GM04503 (cell line): ENCODE data around the gene SHMT1.
A peak's percentile ranks its signal among the peaks of the same experiment; 100 is the strongest.
"Not testable (repeated sequence)": the region's sequence is repeated elsewhere in the genome, so short reads cannot be mapped to it uniquely, and the experiment has no call there.

Experiments
- DNase-seq: peaks from one replicate; pipeline ENCODE4 v3.0.0-alpha.2; 2012; ENCODE audit warnings: low read depth

Gene SHMT1

DNA sequence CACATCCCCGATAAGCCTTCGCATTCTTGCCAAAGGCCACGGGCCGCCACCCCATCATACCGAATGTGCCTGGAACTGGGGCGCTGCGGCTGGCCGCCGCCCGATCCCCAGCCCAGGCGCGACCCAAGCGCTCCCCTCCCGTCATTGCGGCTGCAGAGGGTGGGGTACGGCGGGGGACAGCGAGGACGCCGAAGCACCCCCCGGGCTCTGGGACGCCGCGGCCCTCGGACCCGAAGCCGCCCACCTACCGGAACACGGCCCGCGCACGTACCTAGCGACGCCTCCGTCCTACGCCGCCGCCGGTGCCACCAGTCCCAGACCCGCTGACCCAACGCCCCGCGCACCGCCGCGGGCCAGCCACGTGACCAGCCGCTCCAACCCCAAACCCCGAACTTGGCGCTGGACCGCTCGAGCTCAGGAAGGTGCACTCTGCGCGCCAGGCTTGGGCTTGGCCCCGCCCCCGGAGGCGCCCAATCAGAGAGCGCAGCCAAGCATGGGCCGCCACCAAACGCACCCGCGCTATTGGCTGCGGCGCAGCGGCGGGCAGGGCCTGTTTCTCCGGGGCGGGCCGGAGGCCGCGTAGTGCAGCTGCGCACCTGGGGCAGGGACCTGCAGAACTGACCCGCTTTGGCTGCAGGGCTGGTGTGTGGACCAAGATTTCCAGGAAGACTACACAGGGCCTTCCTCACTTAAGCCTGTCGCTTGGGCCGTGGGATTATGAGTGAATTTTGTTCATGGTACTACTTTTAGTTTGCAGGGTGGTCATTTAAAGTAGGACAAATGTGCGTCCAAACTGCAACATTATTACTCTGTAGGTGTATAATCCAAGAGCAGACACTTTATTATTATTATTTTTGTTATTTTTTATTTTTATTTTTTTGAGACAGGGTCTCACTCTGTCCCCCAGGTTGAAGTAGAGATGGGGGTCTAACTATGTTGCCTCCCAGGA, at the start of gene SHMT1:
SHMT1 (minus strand) TSS at position 450 of the 949 bp plus-strand sequence. CDS start 7,569 bp downstream, outside the sequence.
- peak; percentile 31 for DNase-seq

DNA sequence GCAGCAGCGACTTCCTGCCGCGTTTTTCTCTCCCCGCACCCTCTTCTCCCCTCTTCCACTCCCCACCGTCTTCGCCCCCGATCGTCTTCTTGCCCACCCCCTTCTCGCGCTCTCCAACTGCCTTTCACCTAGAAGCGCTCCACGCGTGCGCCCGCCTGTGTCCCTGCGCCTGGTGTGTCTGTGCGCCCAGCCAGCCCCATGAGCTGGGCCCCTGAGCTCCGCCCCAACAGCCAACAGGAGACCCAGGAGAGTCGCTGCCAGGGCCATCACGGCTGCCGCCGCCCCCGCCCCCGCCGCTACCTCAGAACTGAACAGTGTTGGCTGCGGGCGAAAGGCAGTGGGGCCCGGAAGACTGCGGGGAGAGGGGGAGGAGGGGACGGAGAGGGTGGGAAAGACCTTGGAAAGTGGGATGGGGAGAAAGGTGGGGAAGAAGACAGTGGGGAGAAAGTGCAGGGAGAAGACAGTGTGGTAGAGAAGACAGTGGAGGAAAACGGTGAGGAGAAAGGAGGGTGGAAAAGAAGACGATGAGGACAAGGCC, 48.7 kb upstream of the SHMT1 start:
- not testable (repeated sequence) for DNase-seq

DNA sequence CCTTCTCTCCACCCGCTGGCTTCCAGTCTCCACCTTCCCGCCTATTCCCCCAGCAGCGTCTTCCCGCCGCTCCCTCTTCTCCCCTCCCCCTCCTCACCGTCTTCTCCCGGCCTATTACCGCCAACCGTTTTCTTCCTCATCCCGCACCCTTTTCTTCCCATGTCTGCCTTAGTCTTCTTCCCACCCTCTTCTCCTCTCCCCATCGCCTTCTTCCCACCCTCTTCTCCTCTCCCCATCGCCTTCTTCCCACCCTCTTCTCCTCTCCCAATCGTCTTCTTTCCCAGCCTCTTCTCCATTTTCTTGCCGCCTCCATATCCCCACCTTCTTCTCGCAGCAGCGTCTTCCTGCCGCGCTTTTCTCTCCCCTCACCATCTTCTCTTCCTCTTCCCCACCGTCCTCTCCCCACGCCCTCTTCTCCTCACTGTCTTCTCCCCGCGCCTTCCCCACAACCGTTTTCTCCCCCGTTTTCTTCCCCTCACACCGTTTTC, 48.1 kb upstream of the SHMT1 start:
- DNase-seq: peak; percentile 13

DNA sequence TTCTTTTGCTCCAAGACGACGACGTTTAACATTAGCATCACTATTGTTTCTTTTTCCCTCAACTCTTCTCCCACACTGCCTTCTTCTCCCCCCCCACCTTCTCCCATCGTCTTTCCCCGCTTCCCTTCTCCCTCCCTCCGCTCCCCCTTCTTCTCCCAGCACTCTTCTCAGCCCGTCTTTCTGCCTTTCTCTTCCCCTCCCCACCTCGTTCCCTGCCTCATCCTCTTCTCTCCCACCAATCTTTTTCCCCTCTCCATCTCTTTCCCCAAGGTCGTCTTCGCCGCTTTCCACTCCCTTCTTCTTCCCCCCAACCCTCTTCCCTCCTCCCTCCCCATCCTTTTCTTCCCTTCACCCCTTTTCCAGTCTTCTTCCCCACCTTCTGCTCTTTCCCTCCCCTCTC, 47.4 kb upstream of the SHMT1 start:
- DNase-seq: not testable (repeated sequence)

DNA sequence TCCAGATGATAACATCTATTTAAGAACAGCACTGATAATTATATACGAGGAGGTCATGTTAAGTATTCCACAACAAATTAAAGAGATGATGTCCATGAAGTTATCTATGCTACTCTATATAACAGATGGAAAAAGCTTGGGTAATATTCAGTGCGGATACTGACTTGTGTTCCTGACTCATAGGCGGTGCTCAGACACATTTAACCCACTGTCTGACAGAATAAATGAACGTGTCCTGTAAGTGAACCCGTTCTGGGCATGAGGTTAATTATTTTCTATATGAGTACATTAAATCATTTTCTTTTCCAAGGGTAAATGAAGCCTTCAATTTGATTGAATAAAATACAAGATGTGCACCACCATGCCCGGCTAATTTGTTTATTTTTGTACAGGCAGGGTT, 46.0 kb upstream of the SHMT1 start:
- DNase-seq: not testable (repeated sequence)

DNA sequence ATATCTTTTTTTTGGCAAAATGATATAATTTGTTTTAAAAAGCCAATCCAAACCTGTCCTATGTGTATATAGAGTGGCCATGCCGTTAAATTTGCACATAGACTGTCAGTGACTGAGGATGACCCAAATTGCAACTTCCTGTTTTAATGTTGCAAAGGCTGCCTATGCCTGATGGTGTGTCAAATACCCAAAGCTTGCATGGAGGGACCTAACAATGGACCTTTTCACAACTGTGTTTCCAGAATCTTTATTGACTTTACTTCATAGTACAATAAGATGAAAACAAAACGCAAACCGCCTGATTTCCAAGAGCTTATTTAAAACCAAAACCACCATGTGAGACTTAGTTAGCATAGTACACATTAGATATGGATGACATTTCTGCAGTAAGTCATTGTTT, 45.6 kb upstream of the SHMT1 start:
- DNase-seq: not testable (repeated sequence)

DNA sequence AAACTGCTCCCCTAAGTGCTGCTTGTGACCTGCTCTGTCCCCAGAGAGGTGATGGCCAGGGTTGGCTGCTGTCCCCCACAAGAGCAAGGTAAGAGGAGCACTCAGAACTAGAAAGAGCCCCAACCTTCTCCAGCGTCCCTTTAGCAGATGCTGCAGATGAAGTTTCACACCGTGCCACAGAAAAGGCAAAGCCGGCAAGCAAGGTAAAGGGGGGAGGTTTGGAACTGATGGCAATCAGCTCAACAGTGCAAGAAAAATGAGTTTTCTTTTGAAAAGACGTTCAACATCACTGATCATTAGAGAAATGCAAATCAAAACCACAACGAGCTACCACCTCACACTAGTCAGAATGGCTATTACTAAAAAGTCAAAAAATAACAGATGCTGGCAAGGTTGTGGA, 40.3 kb upstream of the SHMT1 start:
- DNase-seq: not testable (repeated sequence)

DNA sequence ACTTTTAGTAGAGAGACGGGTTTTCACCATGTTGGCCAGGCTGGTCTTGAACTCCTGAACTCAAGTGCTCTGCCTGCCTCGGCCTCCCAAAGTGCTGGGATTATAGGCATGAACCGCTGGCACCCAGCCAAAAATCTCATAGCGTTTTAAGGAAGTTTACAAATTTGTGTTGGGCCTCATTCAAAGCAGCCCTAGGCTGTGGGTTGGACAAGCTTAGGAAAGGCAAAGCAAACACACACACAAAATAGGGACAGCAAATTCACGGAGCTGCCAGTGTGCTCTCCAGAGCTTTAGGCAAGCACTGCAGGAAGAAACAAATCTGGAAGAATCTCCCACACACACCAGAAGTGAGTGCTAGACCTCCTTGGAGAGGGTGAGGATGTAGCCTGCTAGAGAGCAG, 39.8 kb upstream of the SHMT1 start:
- DNase-seq: not testable (repeated sequence)

DNA sequence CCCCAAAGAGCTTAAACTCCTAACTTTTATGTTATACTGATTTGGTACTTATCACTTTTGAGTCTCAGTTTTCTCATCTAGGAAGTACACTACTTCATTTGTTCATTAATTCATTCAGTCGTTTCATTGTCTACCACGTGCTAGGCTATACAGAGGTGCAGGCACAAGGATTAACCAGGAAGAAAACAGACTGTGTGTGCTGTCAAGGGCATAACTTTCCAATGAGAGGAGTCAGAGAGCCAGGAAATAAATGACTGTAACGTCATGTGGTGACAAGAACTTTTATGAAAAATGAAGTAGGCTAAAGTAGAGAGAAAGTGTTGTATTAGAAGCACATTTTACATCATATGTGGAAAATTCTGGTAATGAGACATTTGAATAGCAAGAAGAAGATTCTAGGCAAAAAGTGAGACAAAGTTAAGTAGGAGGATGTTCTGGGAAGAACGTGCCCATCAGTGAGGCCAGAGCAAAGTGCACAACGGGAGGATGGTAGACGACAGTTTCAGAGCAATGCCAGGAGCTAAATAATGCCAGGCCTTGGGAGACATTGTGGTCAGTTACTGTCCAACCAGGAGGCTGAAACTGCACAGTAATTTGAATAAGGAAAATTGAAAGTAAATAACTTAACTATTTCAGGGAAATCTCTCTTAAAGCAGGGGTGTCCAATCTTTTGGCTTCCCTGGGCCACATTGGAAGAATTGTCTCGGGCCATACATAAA, 38.7 kb upstream of the SHMT1 start:
- not testable (repeated sequence) for DNase-seq

DNA sequence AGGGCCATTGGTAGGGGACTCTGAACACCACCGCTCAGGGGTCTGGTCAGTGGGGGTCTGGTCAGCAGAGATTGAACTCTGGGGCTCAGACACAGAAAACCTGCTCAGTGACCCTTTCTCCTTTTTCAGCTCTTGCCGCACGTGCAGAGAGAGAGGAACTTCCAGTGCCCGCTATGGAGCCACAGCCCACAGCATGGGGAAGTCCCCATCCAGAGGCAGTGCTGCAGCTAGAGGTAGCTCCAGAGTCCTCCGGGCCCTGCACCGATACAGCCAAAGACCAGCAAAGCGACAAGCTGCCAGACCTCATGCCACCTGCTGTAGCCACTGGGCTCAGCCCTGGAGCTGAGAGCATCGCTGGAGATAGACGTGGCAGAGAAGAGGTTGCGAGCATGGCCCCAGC, 25.4 kb upstream of the SHMT1 start:
- not testable (repeated sequence) for DNase-seq

DNA sequence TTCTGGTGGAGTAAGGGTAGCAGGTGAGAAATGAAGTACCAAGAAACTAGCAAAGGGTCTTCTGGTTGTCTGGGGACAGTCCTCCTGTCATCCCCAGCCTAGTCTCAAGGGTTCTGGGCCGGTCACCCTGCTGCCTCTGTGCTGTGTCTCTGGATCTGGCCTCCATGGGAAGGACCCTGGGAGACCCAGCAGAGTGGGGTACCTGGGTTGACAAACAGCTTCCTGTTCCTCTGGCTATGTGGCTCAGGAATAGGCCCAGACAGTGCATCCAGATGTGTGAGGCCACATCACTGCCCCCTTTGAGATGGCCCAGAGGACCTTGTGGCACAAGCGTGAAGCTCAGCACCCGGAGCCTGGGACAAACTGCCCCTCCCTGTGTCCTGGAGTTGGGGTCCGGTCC, 24.9 kb upstream of the SHMT1 start:
- DNase-seq: not testable (repeated sequence)

DNA sequence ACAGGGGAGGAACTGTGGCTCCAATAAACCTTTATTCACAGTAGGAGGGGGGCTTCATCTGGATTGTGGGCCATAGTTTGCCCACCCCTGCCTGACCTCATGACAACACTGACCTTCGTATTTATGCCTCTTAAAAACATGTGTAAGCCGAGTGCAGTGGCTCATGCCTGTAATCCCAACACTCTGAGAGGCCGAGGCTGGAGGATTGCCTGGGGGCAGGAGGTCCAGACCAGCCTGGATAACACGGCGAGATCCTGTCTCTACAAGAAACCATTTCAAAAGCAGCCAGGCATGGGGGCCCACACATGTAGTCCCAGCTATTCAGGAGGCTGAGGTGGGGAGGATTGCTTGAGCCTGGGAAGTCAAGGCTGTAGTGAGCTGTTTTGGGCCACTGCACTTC, 24.2 kb upstream of the SHMT1 start:
- DNase-seq: not testable (repeated sequence)

DNA sequence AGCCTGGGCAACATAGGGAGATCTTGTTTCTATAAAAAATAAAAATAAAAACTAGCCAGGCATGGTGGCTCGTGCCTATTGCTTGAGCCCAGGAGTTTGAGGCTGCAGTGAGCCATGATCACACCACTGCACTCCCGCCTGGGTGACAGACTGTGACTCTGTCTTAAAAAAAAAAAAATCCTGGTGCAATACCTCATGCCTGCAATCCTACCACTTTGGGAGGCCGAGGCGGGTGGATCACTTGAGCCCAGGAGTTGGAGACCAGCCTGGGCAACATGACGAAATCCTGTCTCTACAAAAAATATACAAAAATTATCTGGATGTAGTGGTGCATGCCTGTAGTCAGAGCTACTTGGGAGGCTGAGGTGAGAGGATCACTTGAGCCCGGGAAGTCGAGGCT, 20.9 kb upstream of the SHMT1 start:
- DNase-seq: not testable (repeated sequence)

DNA sequence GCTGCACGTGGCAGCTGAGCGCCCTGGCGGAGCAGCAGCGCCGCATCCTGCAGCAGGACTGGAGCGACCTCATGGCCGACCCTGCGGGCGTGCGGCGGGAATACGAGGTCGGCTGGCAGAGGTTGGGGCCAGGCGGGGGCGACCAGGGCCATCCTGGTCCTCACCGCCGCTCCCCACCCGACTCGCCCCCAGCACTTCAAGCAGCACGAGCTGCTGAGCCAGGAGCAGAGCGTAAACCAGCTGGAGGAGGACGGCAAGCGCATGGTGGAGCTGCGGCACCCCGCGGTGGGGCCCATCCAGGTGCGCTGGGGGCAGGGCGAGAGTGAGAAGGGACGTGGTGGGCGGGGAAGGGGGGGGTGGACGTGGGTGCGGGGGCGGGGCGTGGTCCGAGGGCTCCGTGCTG, 19.7 kb upstream of the SHMT1 start:
- not testable (repeated sequence) for DNase-seq

DNA sequence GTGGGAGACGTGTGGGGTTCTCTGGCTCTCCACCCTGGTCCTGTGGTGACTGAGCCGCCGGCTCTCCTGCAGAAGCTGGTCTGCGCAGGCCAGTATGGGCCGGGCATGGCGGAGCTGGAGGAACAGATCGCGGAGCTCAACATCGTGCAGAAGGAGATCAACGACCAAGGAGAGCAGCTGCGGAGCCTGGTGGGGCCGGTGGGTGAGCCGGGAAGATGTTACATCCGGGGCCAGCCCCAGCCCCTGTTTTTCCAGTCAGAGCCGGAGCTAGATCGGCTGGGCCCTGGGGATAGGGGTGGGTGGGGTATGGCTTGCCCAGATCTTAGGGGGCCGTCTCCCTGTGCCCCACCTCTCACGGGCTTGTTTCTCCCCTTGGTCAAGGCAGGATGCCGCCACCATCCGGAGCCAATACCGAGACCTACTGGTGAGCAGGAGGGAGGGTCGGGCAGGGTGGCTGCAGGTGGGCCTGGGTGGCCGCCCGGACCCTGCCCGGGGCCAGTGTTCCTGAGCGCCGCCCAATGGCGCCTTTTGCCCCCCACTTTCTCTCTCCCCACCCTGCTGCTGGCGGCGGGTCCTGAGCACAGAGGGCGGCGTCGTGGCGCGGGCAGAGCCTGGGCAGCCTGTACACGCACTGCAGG, 19.2 kb upstream of the SHMT1 start:
- DNase-seq: no peak

DNA sequence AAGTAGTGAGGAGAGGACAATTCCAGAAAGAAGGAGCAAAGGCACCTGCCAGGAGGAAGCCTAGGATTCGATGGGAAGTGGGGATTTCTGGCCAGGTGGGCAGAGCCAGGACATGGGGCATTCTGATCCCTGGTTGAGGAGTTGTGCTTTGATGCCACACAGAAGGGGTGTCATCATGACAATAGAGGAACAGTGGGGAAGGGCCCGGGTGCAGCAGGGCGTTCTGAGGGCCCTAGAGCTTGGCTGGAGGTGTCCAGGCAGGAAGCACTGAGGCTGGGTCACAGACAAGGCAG, 18.5 kb upstream of the SHMT1 start:
- DNase-seq: no peak

DNA sequence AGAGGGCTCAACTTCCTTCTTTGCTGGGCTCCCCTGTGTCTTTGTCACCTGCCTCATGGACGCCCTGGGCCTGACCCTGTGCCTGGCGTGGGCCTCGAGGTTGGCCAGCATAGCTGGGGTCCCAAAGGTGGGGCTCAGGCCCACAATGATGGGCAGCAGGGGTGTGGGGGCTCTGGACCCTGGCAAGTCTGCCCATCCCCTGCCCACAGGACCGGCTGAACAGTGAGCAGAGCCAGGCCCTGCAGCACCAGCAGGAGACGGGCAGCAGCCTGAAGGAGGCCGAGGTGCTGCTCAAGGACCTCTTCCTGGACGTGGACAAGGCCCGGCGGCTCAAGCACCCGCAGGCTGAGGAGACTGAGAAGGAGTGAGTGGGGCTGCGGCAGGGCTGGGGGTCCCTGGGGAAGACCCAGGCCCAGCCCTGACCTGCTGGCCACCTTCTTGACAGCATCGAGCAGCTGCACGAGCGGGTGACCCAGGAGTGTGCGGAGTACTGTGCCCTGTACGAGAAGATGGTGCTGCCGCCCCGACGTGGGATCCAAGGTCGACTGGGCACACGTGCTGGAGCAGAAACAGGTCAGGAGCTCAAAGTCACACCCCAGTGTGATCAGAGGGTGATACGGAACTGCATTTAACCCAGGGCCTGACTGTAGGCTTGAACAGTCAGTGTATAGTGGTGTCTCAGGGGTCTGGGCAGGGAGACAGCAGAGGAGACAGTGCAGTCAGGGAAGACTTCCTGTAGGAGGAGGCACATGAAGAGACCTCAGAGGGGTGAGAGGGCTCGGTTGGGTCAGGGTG, 18.0 kb upstream of the SHMT1 start:
- DNase-seq: no peak

DNA sequence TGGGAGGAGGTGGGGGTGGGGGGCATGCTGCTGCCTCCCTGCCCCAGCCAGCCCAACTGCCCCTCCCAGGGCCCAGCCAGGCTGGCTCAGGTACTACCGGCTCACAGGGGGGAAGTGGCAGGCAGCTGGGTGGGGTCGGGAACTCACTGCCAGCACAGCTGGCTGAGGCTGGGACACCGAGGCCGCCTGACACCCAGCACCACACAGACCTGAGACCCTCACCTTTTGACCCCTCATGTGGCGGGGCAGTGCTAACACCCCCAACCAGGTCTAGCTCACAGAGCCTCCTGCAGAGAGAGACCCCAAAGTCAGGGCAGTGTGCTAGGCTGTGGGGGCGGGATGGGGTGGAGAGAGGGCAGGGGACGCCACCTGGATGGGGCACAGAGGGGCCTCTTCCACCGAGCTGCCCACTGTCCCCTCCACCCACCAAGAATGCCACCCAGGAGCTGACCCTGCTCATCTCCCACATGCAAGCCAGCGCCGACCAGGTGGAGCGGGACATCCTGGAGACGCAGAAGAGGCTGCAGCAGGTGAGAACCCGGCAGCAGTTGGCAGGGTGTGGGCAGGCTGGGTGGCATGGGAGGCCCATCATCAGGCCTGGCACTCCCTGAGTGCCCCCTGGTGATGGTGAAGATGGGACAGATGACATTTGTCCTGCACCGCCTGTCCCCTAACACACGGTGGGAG, 17.3 kb upstream of the SHMT1 start:
- DNase-seq: no peak

DNA sequence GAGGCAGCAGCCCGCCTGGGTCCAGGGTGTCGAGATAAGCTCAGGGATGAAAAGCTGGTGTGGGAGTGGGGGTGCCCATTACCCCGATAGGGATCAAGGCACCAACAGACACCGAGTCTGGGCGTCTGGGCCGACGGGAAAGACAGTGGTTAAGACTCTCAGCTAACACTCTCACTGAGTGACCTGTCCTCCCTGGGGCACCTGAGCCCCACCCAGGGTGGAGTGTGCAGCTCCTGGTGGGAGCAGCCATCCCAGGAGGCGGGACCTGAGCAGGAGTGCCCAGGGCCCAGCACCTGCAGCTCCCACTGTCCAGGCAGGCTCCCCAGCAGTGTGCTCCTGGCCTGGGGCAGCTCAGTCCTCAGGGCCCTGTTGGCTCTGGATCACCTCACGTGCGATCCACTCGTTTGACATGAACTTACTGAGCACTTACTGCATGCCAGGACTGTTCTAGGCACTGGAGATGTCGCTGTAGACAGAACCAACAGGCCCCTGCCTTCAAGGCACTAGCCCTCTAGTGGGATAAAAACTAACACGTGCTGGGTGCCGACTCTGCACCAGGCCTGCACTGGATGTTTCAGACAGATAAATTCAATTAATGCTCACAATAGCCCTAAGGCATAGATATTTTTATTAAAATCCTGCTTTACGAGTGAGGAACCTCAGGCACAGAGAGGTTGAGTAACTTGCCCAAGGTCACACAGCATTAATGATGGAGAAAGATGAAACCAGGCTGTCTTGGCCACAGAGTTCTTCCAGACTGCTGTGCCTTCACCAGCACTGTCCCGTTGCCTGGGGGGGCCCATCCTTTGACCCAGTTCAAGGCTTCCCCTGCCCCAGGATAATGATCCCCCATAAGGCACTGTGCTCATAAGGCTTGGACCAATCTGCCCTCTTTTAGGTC, 16.1 kb upstream of the SHMT1 start:
- no peak for DNase-seq

DNA sequence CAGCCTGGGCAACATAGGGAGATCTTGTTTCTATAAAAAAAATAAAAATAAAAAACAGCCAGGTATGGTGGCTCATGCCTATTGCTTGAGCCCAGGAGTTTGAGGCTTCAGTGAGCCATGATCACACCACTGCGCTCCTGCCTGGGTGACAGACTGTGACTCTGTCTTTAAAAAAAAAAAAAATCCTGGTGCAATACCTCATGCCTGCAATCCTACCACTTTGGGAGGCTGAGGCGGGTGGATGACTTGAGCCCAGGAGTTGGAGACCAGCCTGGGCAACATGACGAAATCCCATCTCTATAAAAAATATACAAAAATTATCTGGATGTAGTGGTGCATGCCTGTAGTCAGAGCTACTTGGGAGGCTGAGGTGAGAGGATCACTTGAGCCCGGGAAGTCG, 15.3 kb upstream of the SHMT1 start:
- not testable (repeated sequence) for DNase-seq
